IMR-90 (cell line): ENCODE results near the gene NTNG2. TPM values are rescaled to one million over a fixed set of nuclear protein-coding genes. Genes with fewer than 3 reads are reported as not detected.
A peak's percentile ranks its signal among the peaks of the same experiment; 100 is the strongest.

Experiments
- ATAC-seq: fragments of 200-7000 bp; cut with Tn5 transposase; 2 replicates; pipeline ENCODE4 v1.9.1; 2020; ENCODE audit warnings: low read depth, mild to moderate bottlenecking, moderate library complexity
- BruUV-seq: library from RNA; stranded (reverse); fragments of 400-500 nt; replicated peaks from 2 replicates; lab custom pipeline; 2021; lab: Mats Ljungman, UMichigan
- CTCF ChIA-PET: fragments of 300-600 bp; formaldehyde crosslinking; extraction: SDS; loops from one replicate; lab custom pipeline; 2021; ENCODE audit warnings: antibody characterized with exemption; lab: Yijun Ruan, JAX
- POLR2A ChIA-PET: fragments of 300-600 bp; sonication (Branson Sonifier 250); formaldehyde crosslinking; loops from one replicate; lab custom pipeline; 2022; ENCODE audit warnings: antibody characterized with exemption; ENCODE audit not compliant: unreplicated experiment; lab: Charles Lee
- DNase-seq: peaks from one replicate; pipeline ENCODE4 v3.0.0; 2013
- H2AFZ ChIP-seq: replicated peaks from 2 replicates; pipeline ENCODE3; 2013; ENCODE audit warnings: low read length, mild to moderate bottlenecking; ENCODE audit not compliant: poor library complexity
- H2AK5ac ChIP-seq: 2 replicates; pipeline ENCODE4 v1.6.1; 2013; ENCODE audit warnings: low read depth, low read length, inconsistent platforms
- H2AK9ac ChIP-seq: replicated peaks from 2 replicates; pipeline ENCODE3; 2013; ENCODE audit warnings: mild to moderate bottlenecking, low read depth, low read length, moderate library complexity; ENCODE audit not compliant: poor library complexity
- H2BK120ac ChIP-seq: 2 replicates; pipeline ENCODE4 v1.6.1; 2013; ENCODE audit warnings: low read depth, low read length, inconsistent platforms
- H2BK15ac ChIP-seq: 3 replicates; pipeline ENCODE4 v1.6.1; 2013; ENCODE audit warnings: low read depth, low read length, inconsistent platforms
- H2BK20ac ChIP-seq: 2 replicates; pipeline ENCODE4 v1.6.1; 2013; ENCODE audit warnings: low read depth, mild to moderate bottlenecking, inconsistent platforms, low read length, moderate library complexity
- H2BK5ac ChIP-seq: 2 replicates; pipeline ENCODE4 v1.6.1; 2013; ENCODE audit warnings: mild to moderate bottlenecking, low read depth, low read length, inconsistent platforms; ENCODE audit not compliant: poor library complexity, severe bottlenecking
- H3K14ac ChIP-seq: replicated peaks from 2 replicates; pipeline ENCODE4 v1.6.1; 2013; ENCODE audit warnings: low read depth, low read length, inconsistent platforms
- H3K18ac ChIP-seq: 2 replicates; pipeline ENCODE4 v1.6.1; 2013; ENCODE audit warnings: low read depth, low read length, control low read depth
- H3K23ac ChIP-seq: 2 replicates; pipeline ENCODE4 v1.6.1; 2013; ENCODE audit warnings: low read depth, low read length, inconsistent platforms
- H3K27ac ChIP-seq: 2 replicates; pipeline ENCODE4 v1.5.1; 2013; ENCODE audit warnings: mild to moderate bottlenecking, control low read depth, low read length; ENCODE audit not compliant: insufficient read depth
- H3K27me3 ChIP-seq: 2 replicates; pipeline ENCODE4 v1.6.1; 2013; ENCODE audit warnings: low read length; ENCODE audit not compliant: control insufficient read depth, insufficient read depth
- H3K36me3 ChIP-seq: 2 replicates; pipeline ENCODE4 v1.6.1; 2013; ENCODE audit warnings: low read length, mixed read lengths; ENCODE audit not compliant: control insufficient read depth, insufficient read depth
- H3K4ac ChIP-seq: 2 replicates; pipeline ENCODE4 v1.6.1; 2013; ENCODE audit warnings: low read depth, low read length, inconsistent platforms
- H3K4me1 ChIP-seq: 2 replicates; pipeline ENCODE4 v1.6.1; 2013; ENCODE audit warnings: low read length, mixed read lengths; ENCODE audit not compliant: control insufficient read depth, insufficient read depth
- H3K4me2 ChIP-seq: 2 replicates; pipeline ENCODE4 v1.6.1; 2013; ENCODE audit warnings: low read depth, mild to moderate bottlenecking, control low read depth, low read length, moderate library complexity
- H3K4me3 ChIP-seq: 2 replicates; pipeline ENCODE4 v1.5.1; 2013; ENCODE audit warnings: low read depth, mild to moderate bottlenecking, control low read depth, low read length, moderate library complexity; ENCODE audit not compliant: insufficient read depth
- H3K56ac ChIP-seq: 2 replicates; pipeline ENCODE4 v1.6.1; 2013; ENCODE audit warnings: low read length, inconsistent platforms; ENCODE audit not compliant: insufficient read depth; ENCODE audit errors: extremely low read depth
- H3K79me1 ChIP-seq, 2 experiments: 2 replicates each; pipeline ENCODE4 v1.6.1; 2013; ENCODE audit warnings: low read length in 2 of 2, inconsistent platforms in 1 of 2, low read depth in 1 of 2
- H3K9ac ChIP-seq: 2 replicates; pipeline ENCODE4 v1.6.1; 2013; ENCODE audit warnings: low read depth, low read length, control low read depth
- H3K9me1 ChIP-seq: 2 replicates; pipeline ENCODE4 v1.6.1; 2013; ENCODE audit warnings: low read length, inconsistent platforms; ENCODE audit not compliant: insufficient read depth
- H3K9me3 ChIP-seq: 2 replicates; pipeline ENCODE4 v1.6.1; 2013; ENCODE audit warnings: low read length; ENCODE audit not compliant: control insufficient read depth, insufficient read depth
- H4K20me1 ChIP-seq: 2 replicates; pipeline ENCODE4 v1.6.1; 2013; ENCODE audit warnings: low read length, inconsistent platforms; ENCODE audit not compliant: insufficient read depth
- H4K5ac ChIP-seq: 2 replicates; pipeline ENCODE4 v1.6.1; 2013; ENCODE audit warnings: mild to moderate bottlenecking, low read depth, low read length, control low read depth
- H4K8ac ChIP-seq, 2 experiments: 2 replicates each; pipeline ENCODE4 v1.6.1; 2013; ENCODE audit warnings: low read depth in 2 of 2, low read length in 2 of 2, control low read depth in 1 of 2, inconsistent platforms in 1 of 2
- H4K91ac ChIP-seq: 2 replicates; pipeline ENCODE4 v1.6.1; 2013; ENCODE audit warnings: low read depth, low read length, inconsistent platforms; ENCODE audit not compliant: insufficient read depth
- CEBPB ChIP-seq: IDR thresholded peaks from 2 replicates; pipeline ENCODE4 v1.6.1; 2012; ENCODE audit warnings: low read depth, low read length, improper control_type of control experiment
- CHD1 ChIP-seq: IDR thresholded peaks from 2 replicates; pipeline ENCODE4 v1.6.1; 2012; ENCODE audit warnings: low read depth, low read length, improper control_type of control experiment
- MXI1 ChIP-seq: IDR thresholded peaks from 2 replicates; pipeline ENCODE4 v1.6.1; 2012; ENCODE audit warnings: low read depth, mild to moderate bottlenecking, low read length, moderate library complexity, borderline replicate concordance
- POLR2A ChIP-seq: IDR thresholded peaks from 2 replicates; pipeline ENCODE4 v1.6.1; 2012; ENCODE audit warnings: mild to moderate bottlenecking, low read depth, low read length
- RAD21 ChIP-seq: IDR thresholded peaks from 2 replicates; pipeline ENCODE4 v1.6.1; 2012; ENCODE audit warnings: low read length, improper control_type of control experiment
- RFX5 ChIP-seq: IDR thresholded peaks from 2 replicates; pipeline ENCODE4 v1.8.0; 2012; ENCODE audit warnings: low read depth, mild to moderate bottlenecking, low read length, moderate library complexity
- whole genome bisulfite sequencing, 2 experiments: methylation state at CpG; one replicate each; pipeline versions ENCODE4 v1.1.5 to v1.1.7; 2013; ENCODE audit warnings: missing lambda C conversion rate in 2 of 2; ENCODE audit not compliant: insufficient read length in 1 of 2; ENCODE audit errors: extremely low coverage in 2 of 2; 5-methylcytosine and 5-hydroxymethylcytosine counted together
- dilution Hi-C: fragments of 300-500 bp; cut with HindIII; formaldehyde crosslinking; loops from one replicate; pipeline ENCODE4 v1.14.3; 2018; ENCODE audit warnings: low sequenced_read_pairs; ENCODE audit not compliant: unreplicated experiment
- in situ Hi-C: fragments of 300-500 bp; cut with MboI; formaldehyde crosslinking; loops from 3 replicates; pipeline ENCODE4 v1.14.3; 2019; ENCODE audit warnings: low sequenced_read_pairs, inconsistent platforms, mixed read lengths
- intact Hi-C: fragments of 100-400 bp; cut with micrococcal nuclease; formaldehyde crosslinking; loops from 2 replicates; pipeline ENCODE4 v1.10.0; 2022
- polyA plus RNA-seq, 3 experiments: library from polyadenylated mRNA; depleted of rRNA; stranded (reverse); fragments of >200 nt; gene quantifications; 2 replicates each; pipeline ENCODE4 v1.2.3, GENCODE V29; 2012; ENCODE audit warnings: low replicate concordance in 1 of 3
- total RNA-seq: library from RNA; depleted of rRNA; stranded (reverse); fragments of >200 nt; gene quantifications from 2 replicates; pipeline ENCODE4 v1.2.3, GENCODE V29; 2012

The NTNG2 gene
- total and polyA plus RNA-seq, 2 of the 4 experiments (the other 2 are of a cell fraction): 0.54 to 0.84 TPM

DNA sequence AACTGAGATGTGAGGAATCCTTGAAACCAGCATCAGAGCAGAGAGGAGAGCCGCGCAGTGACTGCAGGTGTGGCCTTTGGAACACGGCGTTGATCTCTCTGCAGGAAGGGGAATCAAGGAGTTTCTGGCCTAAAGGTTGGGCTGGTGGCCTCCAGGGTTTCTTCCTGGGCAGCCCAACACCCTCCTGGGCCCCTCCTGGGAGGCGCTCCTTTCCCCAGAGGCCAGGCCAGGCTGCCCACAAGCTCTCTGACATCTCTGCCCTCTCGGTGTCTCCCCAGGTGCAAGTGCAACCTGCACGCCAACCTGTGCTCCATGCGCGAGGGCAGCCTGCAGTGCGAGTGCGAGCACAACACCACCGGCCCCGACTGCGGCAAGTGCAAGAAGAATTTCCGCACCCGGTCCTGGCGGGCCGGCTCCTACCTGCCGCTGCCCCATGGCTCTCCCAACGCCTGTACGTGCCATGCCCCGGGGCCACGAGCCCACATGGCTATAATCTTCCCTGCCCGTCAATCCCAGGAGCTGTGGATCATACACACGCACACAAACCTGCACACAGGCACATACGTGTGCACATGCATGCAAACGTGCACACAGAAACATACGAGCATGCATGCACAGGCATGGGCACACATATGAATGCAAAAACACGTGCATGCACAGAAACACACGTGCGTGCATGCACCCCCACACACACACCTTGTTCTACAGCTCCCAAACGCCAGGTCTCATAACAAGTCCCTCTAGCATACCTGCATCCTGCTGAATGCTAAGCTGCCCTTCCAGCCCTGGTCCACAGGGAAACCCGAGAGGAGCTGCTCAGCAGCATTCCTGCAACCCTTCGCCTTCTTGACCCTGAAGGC, 64.9 kb downstream of the NTNG2 start:
- H4K8ac ChIP-seq: no peak overlapping the region
- H3K4me1 ChIP-seq: no peaks in the 10 kb centered on the region
- H3K14ac ChIP-seq: no peak overlapping the region
- H4K91ac ChIP-seq: no peak overlapping the region
- H2BK120ac ChIP-seq: no peak overlapping the region
- TF ChIP-seq CEBPB (no peak), RFX5 (no peak), POLR2A (no peak), MXI1 (no peak), RAD21 (no peak), CHD1 (no peak)
- H3K36me3 ChIP-seq: no peaks in the 10 kb centered on the region
- no peak overlapping the region for H3K4me2 ChIP-seq
- in situ Hi-C loops: no loop called here
- H4K5ac ChIP-seq: no peak overlapping the region
- no peaks in the 10 kb centered on the region; the same call in 1 of the 2 replicates for H4K20me1 ChIP-seq
- no peak overlapping the region for H2BK5ac ChIP-seq
- no peaks in the 10 kb centered on the region for H3K9me1 ChIP-seq
- dilution Hi-C loops: no loop called here
- H2AK9ac ChIP-seq: no peak overlapping the region
- no peaks in the 10 kb centered on the region for H3K79me1 ChIP-seq
- no TSS peak for BruUV-seq
- DNase-seq: no peak
- no peak for ATAC-seq
- H3K27me3 ChIP-seq: peaks cover 66% of the 10 kb centered on the region
- H3K27ac ChIP-seq: no peak overlapping the region
- H3K4me3 ChIP-seq: no peak overlapping the region
- WGBS, 2 experiments: 79% methylated on average over 24 of the region's 34 CpGs; no CpG with 5 or more reads in 1 of the 2 experiments
- ChIA-PET CTCF (no interaction called here), POLR2A (no interaction called here)
- intact Hi-C loops: no loop called here
- no peak overlapping the region for H3K4ac ChIP-seq
- no peak overlapping the region for H3K23ac ChIP-seq
- peak overlapping the region; percentile 55 for H2AFZ ChIP-seq
- H3K56ac ChIP-seq: no peak overlapping the region
- no peaks in the 10 kb centered on the region for H3K9me3 ChIP-seq
- no peak overlapping the region for H2BK15ac ChIP-seq
- H2AK5ac ChIP-seq: no peak overlapping the region
- H2BK20ac ChIP-seq: no peak overlapping the region
- H3K18ac ChIP-seq: no peak overlapping the region
- no peak overlapping the region for H3K9ac ChIP-seq
